HG03442 (cell line): ENCODE measurements around the gene CNTFR.

ENCODE experiments used
- ATAC-seq: cut with Tn5 transposase; IDR thresholded peaks from one replicate; pipeline ENCODE4 v1.9.1; 2021; ENCODE audit warnings: mild to moderate bottlenecking, moderate library complexity; ENCODE audit not compliant: unreplicated experiment

CNTFR gene

GRCh38 chr9:34590381-34591247, 1.1 kb upstream of the CNTFR start:
- no peak for ATAC-seq

GRCh38 chr9:34588671-34589635, 571 bp downstream of the CNTFR start:
- no peak for ATAC-seq

- ATAC-seq, result no peak
Measured at GRCh38 chr9:34587271-34587670, 2.3 kb downstream of the CNTFR start.

GRCh38 chr9:34585946-34586669, 3.4 kb downstream of the CNTFR start:
- no peak for ATAC-seq

- no peak for ATAC-seq
Measured at GRCh38 chr9:34584970-34585369, 4.6 kb downstream of the CNTFR start.

- ATAC-seq, result no peak
Measured at GRCh38 chr9:34582787-34583186, 6.7 kb downstream of the CNTFR start.

GRCh38 chr9:34581318-34581717, 8.2 kb downstream of the CNTFR start:
- no peak for ATAC-seq

- no peak for ATAC-seq
Measured at GRCh38 chr9:34580358-34580757, 9.2 kb downstream of the CNTFR start.

- ATAC-seq, result no peak
Measured at GRCh38 chr9:34579808-34580163, 9.7 kb downstream of the CNTFR start.

GRCh38 chr9:34579104-34579807, 10.3 kb downstream of the CNTFR start:
- ATAC-seq, result no peak

- ATAC-seq, result no peak
Measured at GRCh38 chr9:34578241-34579103, 11.1 kb downstream of the CNTFR start.

GRCh38 chr9:34577400-34578240, 11.9 kb downstream of the CNTFR start:
- ATAC-seq, result no peak

- no peak for ATAC-seq
Measured at GRCh38 chr9:34576597-34577399, 12.7 kb downstream of the CNTFR start.

GRCh38 chr9:34575862-34576596, 13.5 kb downstream of the CNTFR start:
- ATAC-seq, result no peak

- no peak for ATAC-seq
Measured at GRCh38 chr9:34575241-34575640, 14.3 kb downstream of the CNTFR start.

GRCh38 chr9:34574571-34574970, 15.0 kb downstream of the CNTFR start:
- ATAC-seq, result no peak
